Measurements from ENCODE around the gene TMCC1.

The TMCC1 gene

GRCh38 chr3:129822679-129823078 is 70.8 kb downstream of the TMCC1 start:
- TF ChIP-seq CTCF (IDR thresholded peaks at IDR 0.05; ENCODE audit: low read depth, low read length): no peak
- H3K4me3 ChIP-seq (ENCODE audit: low read depth, low read length): no peak overlapping the region
- no peak for DNase-seq
- H3K36me3 ChIP-seq: 0 out of 2 replicates have a peak, but pooled peaks cover 5% of the 10 kb centered on the region
- no peaks in the 10 kb centered on the region for H3K27me3 ChIP-seq (ENCODE audit: insufficient read depth, low read depth, severe bottlenecking)
- no peak overlapping the region for H3K27ac ChIP-seq
- no peaks in the 10 kb centered on the region for H3K9me3 ChIP-seq (ENCODE audit: severe bottlenecking)

GRCh38 chr3:129822241-129822640 is 71.3 kb downstream of the TMCC1 start:
- no peak overlapping the region for H3K4me3 ChIP-seq (ENCODE audit: low read depth, low read length)
- no peak overlapping the region for H3K27ac ChIP-seq
- TF ChIP-seq CTCF (IDR thresholded peaks at IDR 0.05; ENCODE audit: low read depth, low read length): no peak
- 0 out of 2 replicates have a peak, but pooled peaks cover 4% of the 10 kb centered on the region for H3K36me3 ChIP-seq
- H3K9me3 ChIP-seq (ENCODE audit: severe bottlenecking): no peaks in the 10 kb centered on the region
- no peaks in the 10 kb centered on the region for H3K27me3 ChIP-seq (ENCODE audit: insufficient read depth, low read depth, severe bottlenecking)
- DNase-seq: no peak

GRCh38 chr3:129820587-129820986 is 72.9 kb downstream of the TMCC1 start:
- no peak overlapping the region for H3K4me3 ChIP-seq (ENCODE audit: low read depth, low read length)

GRCh38 chr3:129812589-129812988 is 80.9 kb downstream of the TMCC1 start:
- Histone ChIP-seq H3K4me3 (ENCODE audit: low read depth, low read length) (no peak overlapping the region), H3K27me3 (ENCODE audit: insufficient read depth, low read depth, severe bottlenecking) (no peaks in the 10 kb centered on the region), H3K9me3 (ENCODE audit: severe bottlenecking) (no peaks in the 10 kb centered on the region), H3K27ac (no peak overlapping the region), H3K36me3 (no peaks in the 10 kb centered on the region)
- no peak for TF ChIP-seq CTCF (IDR thresholded peaks at IDR 0.05; ENCODE audit: low read depth, low read length)
- no peak for DNase-seq

More at GRCh38 chr3:129820587-129820986, 72.9 kb downstream of the TMCC1 start:
- Histone ChIP-seq H3K27ac (no peak overlapping the region), H3K9me3 (ENCODE audit: severe bottlenecking) (no peaks in the 10 kb centered on the region), H3K27me3 (ENCODE audit: insufficient read depth, low read depth, severe bottlenecking) (no peaks in the 10 kb centered on the region), H3K36me3 (no peaks in the 10 kb centered on the region)
- DNase-seq: no peak
- no peak for TF ChIP-seq CTCF (IDR thresholded peaks at IDR 0.05; ENCODE audit: low read depth, low read length)

- Histone ChIP-seq H3K4me3 (ENCODE audit: low read depth, low read length) (no peak overlapping the region), H3K36me3 (no peaks in the 10 kb centered on the region), H3K9me3 (ENCODE audit: severe bottlenecking) (no peaks in the 10 kb centered on the region), H3K27ac (no peak overlapping the region), H3K27me3 (ENCODE audit: insufficient read depth, low read depth, severe bottlenecking) (no peaks in the 10 kb centered on the region)
- DNase-seq: no peak
- no peak for TF ChIP-seq CTCF (IDR thresholded peaks at IDR 0.05; ENCODE audit: low read depth, low read length)
These were observed 84.2 kb downstream of the TMCC1 start for GRCh38 chr3:129809297-129809696.

- no peak overlapping the region for H3K4me3 ChIP-seq (ENCODE audit: low read depth, low read length)
- no peaks in the 10 kb centered on the region for H3K36me3 ChIP-seq
- TF ChIP-seq CTCF (IDR thresholded peaks at IDR 0.05; ENCODE audit: low read depth, low read length): no peak
- H3K27me3 ChIP-seq (ENCODE audit: insufficient read depth, low read depth, severe bottlenecking): no peaks in the 10 kb centered on the region
- H3K9me3 ChIP-seq (ENCODE audit: severe bottlenecking): no peaks in the 10 kb centered on the region
- no peak for DNase-seq
- H3K27ac ChIP-seq: no peak overlapping the region
These were observed 97.4 kb downstream of the TMCC1 start for GRCh38 chr3:129796146-129796545.
